GM12891 (cell line): ENCODE measurements around the gene PIP4K2C.
"Not testable (repeated sequence)": the region's sequence is repeated elsewhere in the genome, so short reads cannot be mapped to it uniquely, and the experiment has no call there.

Source experiments
- DNase-seq: peaks from one replicate; pipeline ENCODE4 v3.0.0; 2011; ENCODE audit warnings: low spot score; ENCODE audit not compliant: insufficient read length
- FAIRE-seq: peaks from 2 replicates; lab custom pipeline; 2011; peaks lifted over from hg19 to GRCh38; lab: Jason Lieb, UNC
- PAX5 ChIP-seq: IDR thresholded peaks from 2 replicates; pipeline ENCODE4 v1.6.1; 2011; ENCODE audit warnings: low read length, moderate library complexity, mild to moderate bottlenecking; ENCODE audit not compliant: insufficient read depth, severe bottlenecking
- POLR2A ChIP-seq: IDR thresholded peaks from 2 replicates; pipeline ENCODE4 v1.6.1; 2011; ENCODE audit warnings: low read depth, low read length, control low read depth
- POLR2AphosphoS5 ChIP-seq: IDR thresholded peaks from 2 replicates; pipeline ENCODE4 v1.6.1; 2011; ENCODE audit warnings: low read depth, low read length, control low read depth
- POU2F2 ChIP-seq: IDR thresholded peaks from 2 replicates; pipeline ENCODE4 v1.6.1; 2011; ENCODE audit warnings: low read depth, mild to moderate bottlenecking, control low read depth, low read length, moderate library complexity
- SPI1 ChIP-seq: IDR thresholded peaks from 2 replicates; pipeline ENCODE4 v1.6.1; 2011; ENCODE audit warnings: low read depth, low read length, control low read depth
- TAF1 ChIP-seq: IDR thresholded peaks from 2 replicates; pipeline ENCODE4 v1.6.1; 2011; ENCODE audit warnings: low read depth, low read length, control low read depth

The PIP4K2C gene

GRCh38 chr12:57583008-57583831 is 7.8 kb upstream of the PIP4K2C start:
- TF ChIP-seq POU2F2: no peak; the same call in 1 of the 2 replicates
- TF ChIP-seq POLR2A: no peak
- no peak for TF ChIP-seq PAX5
- FAIRE-seq (peak; percentile 90), DNase-seq (peak; percentile 79)

DNA sequence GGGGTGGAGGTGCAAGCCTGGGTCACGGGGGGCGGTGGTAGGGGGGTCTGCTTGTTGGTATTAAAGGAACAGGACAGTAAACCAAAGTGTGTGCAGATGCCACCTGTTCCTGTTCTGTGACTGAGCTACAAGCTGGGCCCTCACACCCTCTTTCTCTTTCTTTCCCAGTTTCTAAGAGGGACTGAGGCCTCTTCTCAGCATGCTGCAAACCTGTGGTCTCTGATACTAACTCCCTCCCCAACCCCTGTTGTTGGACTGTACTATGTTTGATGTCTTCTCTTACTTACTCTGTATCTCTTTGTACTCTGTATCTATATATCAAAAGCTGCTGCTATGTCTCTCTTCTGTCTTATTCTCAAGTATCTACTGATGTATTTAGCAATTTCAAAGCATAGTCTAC is 6.9 kb upstream of the PIP4K2C start:
- TF ChIP-seq POU2F2 (no peak), SPI1 (no peak), POLR2A (no peak), PAX5 (no peak), TAF1 (no peak), POLR2AphosphoS5 (no peak)
- DNase-seq (no peak), FAIRE-seq (no peak)

- FAIRE-seq (no peak), DNase-seq (no peak)
- TF ChIP-seq PAX5 (no peak), SPI1 (0 out of 2 replicates have a peak, but pooled peaks have one; percentile 19)
Measured at GRCh38 chr12:57584690-57585089, 6.3 kb upstream of the PIP4K2C start.

GRCh38 chr12:57585156-57585555 is 5.8 kb upstream of the PIP4K2C start:
- no peak for DNase-seq
- FAIRE-seq: no peak
- TF ChIP-seq POLR2A (no peak), TAF1 (no peak), POU2F2 (no peak), POLR2AphosphoS5 (no peak), SPI1 (no peak), PAX5 (no peak)

GRCh38 chr12:57586128-57586527 is 4.9 kb upstream of the PIP4K2C start:
- TF ChIP-seq POLR2AphosphoS5 (no peak), TAF1 (no peak), POU2F2 (no peak), SPI1 (no peak), PAX5 (no peak), POLR2A (no peak)
- DNase-seq (no peak), FAIRE-seq (no peak)

DNA sequence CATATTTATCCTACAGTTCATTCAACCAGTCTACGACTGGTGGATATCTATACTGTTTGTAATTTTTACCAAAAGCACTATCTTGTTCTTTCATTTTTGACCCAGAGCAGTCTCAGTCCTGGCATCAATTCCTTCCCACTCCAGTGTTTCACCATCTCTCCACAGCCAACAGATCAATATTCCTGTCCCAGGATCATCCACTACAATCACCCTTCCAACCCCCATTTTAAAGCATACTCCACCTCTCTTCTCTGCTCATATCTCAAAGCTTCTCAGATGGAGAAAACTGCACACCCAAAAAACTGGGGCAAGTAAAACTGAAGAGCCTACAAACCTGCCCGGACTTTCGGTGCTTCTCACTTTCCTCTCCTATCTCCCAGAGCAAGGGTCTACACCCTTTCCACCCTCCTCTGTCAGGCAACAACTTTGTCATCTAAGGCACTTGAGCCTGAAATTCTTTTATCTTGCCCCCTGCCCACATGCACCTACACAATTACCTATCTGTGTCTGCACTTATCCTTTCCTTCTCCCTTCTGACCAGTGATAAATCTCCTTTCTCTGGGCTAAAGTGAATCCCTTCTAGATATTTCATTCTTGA is 4.1 kb upstream of the PIP4K2C start:
- no peak for DNase-seq
- FAIRE-seq: no peak
- TF ChIP-seq POLR2AphosphoS5 (no peak), POU2F2 (no peak), SPI1 (no peak), TAF1 (no peak), POLR2A (no peak), PAX5 (no peak)

DNA sequence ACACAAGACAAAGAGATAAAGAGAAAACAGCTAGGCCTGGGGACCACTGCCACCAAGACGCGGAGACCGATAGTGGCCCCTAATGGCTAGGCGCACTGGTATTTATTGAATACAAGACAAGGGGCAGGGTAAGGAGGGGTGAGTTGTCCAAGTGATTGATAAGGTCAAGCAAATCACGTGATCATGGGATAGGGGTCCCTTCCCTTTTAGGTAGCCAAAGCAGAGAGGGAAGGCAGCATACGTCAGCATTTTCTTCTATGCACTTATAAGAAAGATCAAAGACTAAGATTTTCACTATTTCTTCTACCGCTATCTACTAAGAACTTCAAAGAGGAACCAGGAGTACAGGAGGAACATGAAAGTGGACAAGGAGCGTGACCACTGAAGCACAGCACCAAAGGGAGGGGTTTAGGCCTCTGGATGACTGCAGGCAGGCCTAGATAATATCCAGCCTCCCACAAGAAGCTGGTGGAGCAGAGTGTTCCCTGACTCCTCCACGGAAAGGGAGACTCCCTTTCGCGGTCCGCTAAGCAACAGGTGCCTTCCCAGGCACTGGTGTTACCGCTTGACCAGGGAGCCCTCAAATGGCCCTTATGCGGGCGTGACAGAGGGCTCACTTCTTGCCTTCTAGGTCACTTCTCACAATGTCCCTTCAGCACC is 1.9 kb upstream of the PIP4K2C start:
- DNase-seq, FAIRE-seq: not testable (repeated sequence)

DNA sequence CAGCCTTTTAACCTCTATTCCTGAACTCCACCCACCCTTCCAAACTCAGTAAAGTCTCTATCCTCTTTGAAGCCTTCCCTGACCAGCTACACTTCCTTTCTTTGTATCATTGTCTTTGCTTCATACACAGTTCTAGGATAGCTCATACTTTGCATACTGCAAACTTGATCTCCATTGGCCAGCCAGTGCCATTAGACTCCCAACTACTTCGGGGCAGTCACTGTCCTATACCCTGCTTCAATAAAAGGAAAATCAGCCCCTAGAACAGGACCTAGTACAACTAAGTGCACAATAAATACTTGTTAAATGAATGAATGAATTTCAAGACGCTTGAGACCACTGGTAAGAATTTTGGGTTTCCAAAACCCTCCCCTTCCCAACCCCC is 521 bp upstream of the PIP4K2C start:
- no peak for FAIRE-seq
- no peak for DNase-seq
- TF ChIP-seq POU2F2: no peak
- no peak for TF ChIP-seq SPI1
- TF ChIP-seq TAF1: no peak
- TF ChIP-seq PAX5: no peak
- TF ChIP-seq POLR2AphosphoS5: no peak
- TF ChIP-seq POLR2A: no peak

- DNase-seq (no peak), FAIRE-seq (no peak)
- TF ChIP-seq POLR2A: no peak
- no peak for TF ChIP-seq SPI1
- TF ChIP-seq POU2F2: no peak
- no peak for TF ChIP-seq PAX5
- no peak for TF ChIP-seq POLR2AphosphoS5
- TF ChIP-seq TAF1: no peak
Measured at GRCh38 chr12:57591782-57592325, 862 bp downstream of the PIP4K2C start.
